H1 (cell line): ENCODE data around the gene RCC2. TPM values are rescaled to one million over a fixed set of nuclear protein-coding genes. Genes with fewer than 3 reads are reported as not detected.

ENCODE experiments used
- HDAC6 ChIP-seq: IDR thresholded peaks from one replicate; pipeline ENCODE4 v1.7.1; 2012; ENCODE audit warnings: low read depth, mild to moderate bottlenecking, inconsistent platforms, low read length, moderate library complexity
- MAX ChIP-seq: IDR thresholded peaks from 2 replicates; pipeline ENCODE4 v1.6.1; 2012; ENCODE audit warnings: inconsistent platforms
- SP4 ChIP-seq: IDR thresholded peaks from 2 replicates; pipeline ENCODE4 v1.6.1; 2012; ENCODE audit warnings: low read length, inconsistent platforms
- TAF7 ChIP-seq: optimal IDR thresholded peaks from 2 replicates; pipeline ENCODE3; 2011; ENCODE audit warnings: low read depth, mild to moderate bottlenecking, inconsistent platforms, low read length, moderate library complexity, borderline replicate concordance
- ZNF274 ChIP-seq: IDR thresholded peaks from 2 replicates; pipeline ENCODE4 v1.7.0; 2012; ENCODE audit warnings: low read length, borderline replicate concordance; ENCODE audit errors: extremely low read depth
- polyA plus RNA-seq, 7 experiments: library from polyadenylated mRNA; depleted of rRNA in 3 of 7; stranded (reverse) in 5 of 7; unstranded in 2 of 7; fragments of >200 nt in 5 of 7; fragments of 200-250 nt in 2 of 7; gene quantifications; 1 replicate in 5 of 7; 2 replicates in 1 of 7; 4 replicates in 1 of 7; pipeline versions ENCODE4 v1.2.1 to v1.2.3, GENCODE V29; 2011 to 2013; ENCODE audit warnings: missing spikeins in 2 of 7, mixed read lengths in 2 of 7
- total RNA-seq: library from RNA; stranded (reverse); fragmentation: NEBNext Ultra II Directional; extraction: Animal tissue kit (Norgen Biotek cat#: 25700); gene quantifications from 2 replicates; pipeline ENCODE4 v1.2.1, GENCODE V29; 2021

RCC2 gene
- total and polyA plus RNA-seq, 2 of the 8 experiments (the other 6 are each of a cell fraction or from before 2014, with no cell fraction given), result 229 to 455 TPM

GRCh38 chr1:17371896-17372295 is 67.6 kb downstream of the RCC2 start, which contains the start of gene PADI6 (continued):
- TF ChIP-seq ZNF274 (no peak), HDAC6 (no peak), TAF7 (no peak), MAX (no peak), SP4 (no peak)
